ENCODE measurements around the gene GSTCD.
"Not testable (repeated sequence)": the region's sequence is repeated elsewhere in the genome, so short reads cannot be mapped to it uniquely, and the experiment has no call there.

Gene GSTCD

GRCh38 chr4:105714932-105715331 lies 6.3 kb downstream of the GSTCD start:
- no peak for DNase-seq (ENCODE audit: low read depth)

- no peak for DNase-seq (ENCODE audit: low read depth)
Observed at GRCh38 chr4:105715692-105716278, 7.2 kb downstream of the GSTCD start.

GRCh38 chr4:105719204-105719603 lies 10.6 kb downstream of the GSTCD start:
- no peak for DNase-seq (ENCODE audit: low read depth)

GRCh38 chr4:105725623-105726022 lies 17.0 kb downstream of the GSTCD start:
- DNase-seq (ENCODE audit: low read depth) = no peak

GRCh38 chr4:105729895-105730294 lies 21.3 kb downstream of the GSTCD start:
- not testable (repeated sequence) for DNase-seq (ENCODE audit: low read depth)

- not testable (repeated sequence) for DNase-seq (ENCODE audit: low read depth)
Observed at GRCh38 chr4:105735217-105735616, 26.6 kb downstream of the GSTCD start.

- DNase-seq (ENCODE audit: low read depth) = no peak
Observed at GRCh38 chr4:105741548-105741947, 33.0 kb downstream of the GSTCD start.

- no peak for DNase-seq (ENCODE audit: low read depth)
Observed at GRCh38 chr4:105748222-105748621, 39.6 kb downstream of the GSTCD start.

GRCh38 chr4:105751718-105752299 lies 43.2 kb downstream of the GSTCD start:
- no peak for DNase-seq (ENCODE audit: low read depth)

- DNase-seq (ENCODE audit: low read depth) = no peak
Observed at GRCh38 chr4:105753361-105753760, 44.8 kb downstream of the GSTCD start.

- DNase-seq (ENCODE audit: low read depth) = no peak
Observed at GRCh38 chr4:105755375-105755774, 46.8 kb downstream of the GSTCD start.

- DNase-seq (ENCODE audit: low read depth) = no peak
Observed at GRCh38 chr4:105758958-105759357, 50.4 kb downstream of the GSTCD start.

- DNase-seq (ENCODE audit: low read depth) = no peak
Observed at GRCh38 chr4:105765690-105766407, 57.3 kb downstream of the GSTCD start.

GRCh38 chr4:105767579-105767978 lies 59.0 kb downstream of the GSTCD start:
- DNase-seq (ENCODE audit: low read depth) = no peak

GRCh38 chr4:105770524-105770923 lies 61.9 kb downstream of the GSTCD start:
- DNase-seq (ENCODE audit: low read depth) = not testable (repeated sequence)

- not testable (repeated sequence) for DNase-seq (ENCODE audit: low read depth)
Observed at GRCh38 chr4:105772065-105772464, 63.5 kb downstream of the GSTCD start.

- not testable (repeated sequence) for DNase-seq (ENCODE audit: low read depth)
Observed at GRCh38 chr4:105775760-105776415, 67.3 kb downstream of the GSTCD start.

- DNase-seq (ENCODE audit: low read depth) = no peak
Observed at GRCh38 chr4:105780176-105780575, 71.6 kb downstream of the GSTCD start.

- DNase-seq (ENCODE audit: low read depth) = no peak
Observed at GRCh38 chr4:105784761-105785160, 76.2 kb downstream of the GSTCD start.

- no peak for DNase-seq (ENCODE audit: low read depth)
Observed at GRCh38 chr4:105785792-105786191, 77.2 kb downstream of the GSTCD start.

- DNase-seq (ENCODE audit: low read depth) = no peak
Observed at GRCh38 chr4:105786748-105787147, 78.2 kb downstream of the GSTCD start.

- no peak for DNase-seq (ENCODE audit: low read depth)
Observed at GRCh38 chr4:105797225-105797624, 88.6 kb downstream of the GSTCD start.
